Right lobe of liver (tissue), 4 donors: Measurements from ENCODE around the gene LMO4.

ENCODE experiments used
- POLR2A ChIP-seq: fragments of 450-650 bp; IDR thresholded peaks from one replicate; pipeline ENCODE4 v1.6.1; 2017; ENCODE audit warnings: antibody characterized with exemption, mild to moderate bottlenecking
- TF ChIP-seq, protein P1 (sequence below), 4 donors: fragments of 200-600 bp in 3 of 4; fragments of 450-650 bp in 1 of 4; IDR thresholded peaks; one replicate each; pipeline versions ENCODE4 v1.5.1 to v1.8.0; 2016 to 2022; ENCODE audit warnings: antibody characterized with exemption in 4 of 4, mild to moderate bottlenecking in 2 of 4
- donor health status: DM: no; HTN: no; CAD: no.
- donor health status: DM: no; HTN: no; CAD: no.
- donor health status: DM: no; HTN: yes; CAD: no.

DNA sequence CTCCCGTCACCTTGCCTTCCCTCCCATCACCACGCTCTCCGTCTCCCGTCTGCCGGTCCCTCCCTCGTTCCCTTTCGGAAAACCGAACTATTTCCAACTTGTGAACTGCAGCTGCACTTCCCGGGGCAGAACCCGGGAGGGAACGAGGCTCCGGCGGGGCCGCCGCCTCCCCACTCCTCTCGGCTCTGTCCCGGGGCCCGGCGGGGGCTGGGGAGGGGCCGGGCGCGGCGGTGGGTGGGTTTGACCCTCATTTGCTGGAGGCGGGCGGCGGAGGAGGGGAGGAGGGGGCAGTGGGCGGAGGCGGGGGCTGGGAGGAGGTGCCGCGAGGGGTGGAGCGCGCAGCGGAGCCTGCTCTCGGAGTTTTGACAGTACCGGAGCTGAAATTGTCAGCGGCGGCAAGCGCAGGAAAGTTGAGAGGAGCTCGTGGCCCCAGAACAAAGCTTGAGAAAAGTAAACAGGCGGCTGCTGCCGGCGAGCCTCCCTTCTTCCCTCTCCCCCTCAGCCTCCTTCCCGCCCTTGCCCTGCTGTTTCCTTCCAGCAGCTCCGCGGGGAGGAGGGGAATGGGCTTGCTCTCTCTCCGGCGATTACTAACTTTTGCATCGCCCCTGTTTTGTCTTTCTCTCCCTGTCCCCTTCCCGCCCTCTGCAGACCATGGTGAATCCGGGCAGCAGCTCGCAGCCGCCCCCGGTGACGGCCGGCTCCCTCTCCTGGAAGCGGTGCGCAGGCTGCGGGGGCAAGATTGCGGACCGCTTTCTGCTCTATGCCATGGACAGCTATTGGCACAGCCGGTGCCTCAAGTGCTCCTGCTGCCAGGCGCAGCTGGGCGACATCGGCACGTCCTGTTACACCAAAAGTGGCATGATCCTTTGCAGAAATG, 2.9 kb downstream of the LMO4 start:
- peak; percentile 24 for TF ChIP-seq POLR2A
- TF ChIP-seq, protein P1, sequence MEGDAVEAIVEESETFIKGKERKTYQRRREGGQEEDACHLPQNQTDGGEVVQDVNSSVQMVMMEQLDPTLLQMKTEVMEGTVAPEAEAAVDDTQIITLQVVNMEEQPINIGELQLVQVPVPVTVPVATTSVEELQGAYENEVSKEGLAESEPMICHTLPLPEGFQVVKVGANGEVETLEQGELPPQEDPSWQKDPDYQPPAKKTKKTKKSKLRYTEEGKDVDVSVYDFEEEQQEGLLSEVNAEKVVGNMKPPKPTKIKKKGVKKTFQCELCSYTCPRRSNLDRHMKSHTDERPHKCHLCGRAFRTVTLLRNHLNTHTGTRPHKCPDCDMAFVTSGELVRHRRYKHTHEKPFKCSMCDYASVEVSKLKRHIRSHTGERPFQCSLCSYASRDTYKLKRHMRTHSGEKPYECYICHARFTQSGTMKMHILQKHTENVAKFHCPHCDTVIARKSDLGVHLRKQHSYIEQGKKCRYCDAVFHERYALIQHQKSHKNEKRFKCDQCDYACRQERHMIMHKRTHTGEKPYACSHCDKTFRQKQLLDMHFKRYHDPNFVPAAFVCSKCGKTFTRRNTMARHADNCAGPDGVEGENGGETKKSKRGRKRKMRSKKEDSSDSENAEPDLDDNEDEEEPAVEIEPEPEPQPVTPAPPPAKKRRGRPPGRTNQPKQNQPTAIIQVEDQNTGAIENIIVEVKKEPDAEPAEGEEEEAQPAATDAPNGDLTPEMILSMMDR (IDR thresholded peaks at IDR 0.05), result no peak
